Globus pallidus (tissue), 1 donor: ENCODE data around the gene RAB8B.

Experiments
- DNase-seq: peaks from one replicate; pipeline ENCODE4 v3.0.0-alpha.2; 2015; ENCODE audit warnings: low spot score

RAB8B gene

DNA sequence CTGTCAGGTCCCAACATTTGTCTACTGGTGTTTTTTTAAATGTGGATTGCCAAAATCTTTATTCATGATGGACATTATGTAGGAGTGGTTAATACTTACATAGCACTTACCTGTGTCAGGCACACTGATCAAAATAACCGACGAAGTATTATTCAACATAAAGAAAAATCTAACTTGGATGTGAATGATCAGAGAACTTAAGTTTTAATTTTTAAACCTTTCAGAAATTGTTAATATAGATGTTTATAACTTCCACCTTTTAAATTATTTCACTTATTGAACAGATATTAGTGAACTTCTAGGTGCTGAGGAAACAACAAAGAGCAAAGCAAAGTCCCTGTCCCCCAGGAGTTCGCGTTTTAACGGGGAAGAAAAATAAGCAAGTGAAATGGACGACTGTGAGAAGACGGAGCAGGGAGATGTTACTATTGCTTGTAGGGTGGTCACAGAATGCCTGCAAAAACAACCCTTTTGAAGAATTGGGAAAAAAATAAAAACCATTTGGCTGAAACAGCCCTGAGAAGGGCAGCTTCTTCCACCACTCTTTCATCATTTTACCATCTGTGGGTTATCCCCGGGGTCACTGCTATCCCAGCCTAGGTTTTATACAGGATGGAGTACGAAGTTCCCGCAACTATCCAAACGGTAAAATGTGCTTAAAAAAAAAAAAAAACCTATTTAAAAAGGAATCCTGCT, 87.1 kb downstream of the RAB8B start:
- no peak for DNase-seq

DNA sequence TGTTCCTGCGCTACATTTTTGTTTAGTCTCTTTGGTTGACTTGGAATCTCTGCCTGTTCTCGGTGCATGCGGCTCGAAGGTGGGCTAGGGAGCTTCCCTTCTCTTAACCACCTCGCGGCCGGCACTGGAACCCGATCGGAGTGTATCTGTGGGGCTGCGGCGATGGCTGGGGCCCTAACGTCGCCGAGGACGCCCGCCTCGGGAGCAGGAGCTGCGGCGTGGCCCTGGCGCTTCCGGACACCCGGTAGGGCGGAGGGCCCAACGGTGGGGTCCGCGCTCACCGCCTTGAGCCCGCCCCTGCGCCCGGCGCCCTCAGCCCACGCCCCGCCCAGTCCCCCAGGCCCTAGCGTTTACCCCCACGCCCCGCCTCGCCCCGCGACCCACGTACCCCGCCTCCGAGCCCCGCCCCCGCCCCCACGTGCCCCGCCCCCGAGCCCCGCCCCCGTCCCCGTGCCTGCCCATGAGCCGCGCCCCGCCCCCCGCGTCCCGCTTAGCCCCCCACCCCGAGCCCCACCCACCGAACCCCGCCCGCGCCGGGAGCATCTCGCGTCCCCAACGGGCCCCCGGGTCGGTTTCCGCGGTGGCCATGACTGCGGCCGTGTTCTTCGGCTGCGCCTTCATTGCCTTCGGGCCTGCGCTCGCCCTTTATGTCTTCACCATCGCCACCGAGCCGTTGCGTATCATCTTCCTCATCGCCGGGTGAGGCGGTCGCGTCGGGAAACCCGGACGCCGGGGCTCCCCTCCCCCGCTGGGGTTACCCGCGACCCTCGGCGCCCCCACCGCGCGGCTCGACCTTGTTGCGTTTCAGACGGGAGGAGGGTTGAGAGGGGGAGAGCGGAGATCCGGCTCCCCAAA, 87.9 kb downstream of the RAB8B start, which contains the start of gene APH1B:
APH1B (plus strand) TSS at position 568 of the 855 bp plus-strand sequence; CDS start at position 587, 19 bp downstream.
- DNase-seq, result peak; percentile 79

- peak; percentile 26 for DNase-seq
Observed at GRCh38 chr15:63277893-63278456, 88.6 kb downstream of the RAB8B start.

DNA sequence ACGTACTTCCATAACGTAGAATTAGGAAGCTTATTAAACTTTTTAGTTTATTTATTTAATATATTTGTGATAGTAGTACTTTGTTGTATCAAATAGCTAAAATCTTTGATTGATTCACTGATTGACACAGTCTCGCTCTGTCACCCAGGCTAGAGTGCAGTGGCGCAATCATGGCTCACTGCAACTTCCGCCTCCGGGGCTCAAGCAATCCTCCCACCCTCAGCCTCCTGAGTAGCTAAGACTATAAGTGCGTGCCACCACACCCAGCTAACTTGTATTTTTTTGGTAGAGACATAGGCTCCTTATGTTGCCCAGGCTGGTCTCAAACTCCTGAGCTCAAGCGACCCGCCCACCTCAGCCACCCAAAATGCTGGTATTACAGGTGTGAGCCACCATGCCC, 93.7 kb downstream of the RAB8B start:
- DNase-seq, result no peak

DNA sequence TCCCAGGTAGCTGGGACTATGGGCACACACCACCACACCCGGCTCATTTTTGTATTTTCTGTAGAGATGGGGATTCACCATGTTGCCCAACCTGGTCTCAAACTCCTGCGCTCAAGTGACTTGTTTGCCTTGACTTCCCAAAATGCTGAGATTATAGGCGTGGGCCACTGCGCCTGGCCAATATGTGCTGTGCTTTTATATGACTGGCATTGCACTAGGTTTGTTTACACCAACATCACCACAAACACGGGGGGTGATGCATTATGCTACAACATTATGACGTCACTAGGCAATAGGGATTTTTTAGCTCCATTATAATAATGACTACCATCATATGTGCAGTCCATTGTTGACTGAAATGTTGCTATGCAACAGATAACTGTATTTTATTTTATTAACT, 94.9 kb downstream of the RAB8B start:
- no peak for DNase-seq

DNA sequence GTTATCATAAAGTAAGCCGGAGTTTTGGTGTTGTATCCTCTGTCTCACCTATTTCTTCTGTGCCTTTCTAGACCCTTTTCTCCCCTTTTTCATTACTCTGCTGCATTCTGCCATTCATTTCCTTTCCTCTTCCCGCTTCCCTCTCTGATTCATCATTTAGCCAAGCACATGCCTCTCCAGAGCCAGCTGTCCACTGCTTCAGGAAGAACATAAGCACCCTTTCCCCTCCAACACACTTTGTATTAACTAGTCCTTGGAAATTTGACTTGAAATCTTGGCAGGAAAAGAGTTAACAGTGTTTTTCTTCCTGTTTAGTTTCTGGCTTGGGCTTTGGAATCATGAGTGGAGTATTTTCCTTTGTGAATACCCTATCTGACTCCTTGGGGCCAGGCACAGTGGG, 97.7 kb downstream of the RAB8B start:
- DNase-seq, result no peak

DNA sequence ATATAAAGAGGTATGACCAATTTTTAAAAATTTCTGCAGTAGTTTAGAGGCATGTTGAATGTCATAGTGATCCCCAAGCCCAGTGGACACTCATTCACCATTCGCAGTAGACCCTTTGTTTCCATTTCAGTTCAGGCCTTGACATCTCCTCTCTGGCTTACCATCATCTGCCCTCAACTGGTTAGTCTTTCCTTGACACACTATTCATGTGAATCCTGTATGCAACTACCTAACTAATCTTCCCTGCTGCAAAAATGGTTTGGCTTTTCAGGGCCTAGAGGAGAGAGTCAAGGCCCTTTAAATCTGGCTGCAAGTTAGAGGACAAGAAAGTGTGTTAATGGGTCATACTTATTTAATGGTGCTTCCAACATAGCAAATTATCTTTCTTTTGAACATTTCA, 98.9 kb downstream of the RAB8B start:
- DNase-seq, result no peak

- peak; percentile 51 for DNase-seq
Observed at GRCh38 chr15:63288778-63289378, 99.5 kb downstream of the RAB8B start.

DNA sequence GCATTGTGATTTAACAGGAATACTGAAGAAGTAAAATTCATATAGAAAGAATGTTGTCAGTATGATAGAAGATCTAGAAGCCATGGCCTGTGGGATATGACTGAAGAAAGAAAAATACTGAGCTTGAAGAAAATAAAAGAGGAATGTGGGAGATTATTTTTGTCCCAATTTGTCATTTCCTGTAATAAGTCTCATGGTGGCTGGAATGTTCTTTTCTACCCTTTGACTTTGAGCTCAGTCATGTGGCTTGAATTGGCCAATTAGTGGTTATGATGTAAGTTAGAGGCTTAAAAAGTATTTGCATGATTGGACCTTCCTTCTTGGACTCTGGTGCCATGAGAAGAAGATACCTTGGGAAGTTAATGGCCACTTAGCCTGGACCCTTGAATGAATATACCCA, 102.1 kb downstream of the RAB8B start:
- DNase-seq, result no peak

GRCh38 chr15:63292241-63292640, 102.8 kb downstream of the RAB8B start:
- DNase-seq, result no peak

DNA sequence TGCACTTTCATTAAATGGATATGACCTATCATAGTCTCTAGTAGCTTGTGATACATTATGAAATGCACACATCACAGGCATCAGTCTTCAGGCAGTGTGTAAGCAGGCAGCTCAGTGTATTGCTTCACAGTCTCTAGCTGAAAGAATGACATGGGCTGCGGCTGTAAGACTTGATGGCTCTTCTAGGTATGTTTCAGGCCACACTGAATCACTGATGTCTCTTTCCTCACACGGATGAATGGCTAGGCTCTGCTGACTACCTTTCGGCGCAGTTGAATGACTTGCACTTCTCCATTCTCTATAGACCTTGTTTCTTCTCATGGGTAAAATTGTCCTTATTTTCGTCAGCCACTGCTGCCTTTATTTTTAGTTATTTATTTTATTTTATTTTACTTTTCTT, 103.4 kb downstream of the RAB8B start:
- DNase-seq, result no peak

DNA sequence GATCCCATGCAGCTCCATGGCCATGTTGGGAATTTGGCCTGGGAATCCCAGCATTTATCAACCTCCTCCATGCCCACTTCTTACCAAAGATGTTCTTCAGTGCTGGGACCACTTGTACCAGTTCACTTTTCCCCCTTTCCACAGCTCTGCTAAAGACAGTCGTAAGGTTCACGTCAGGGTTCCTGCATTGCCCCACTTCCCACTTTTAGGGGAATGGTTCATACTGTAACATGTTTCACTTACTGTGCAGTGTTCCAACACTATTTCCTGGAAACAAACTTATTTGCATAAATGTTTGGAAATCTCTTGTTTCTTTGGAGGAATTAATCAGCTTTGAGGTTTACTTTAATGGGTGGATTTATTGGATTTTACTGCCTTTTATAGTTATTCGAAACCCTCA, 105.0 kb downstream of the RAB8B start:
- DNase-seq, result no peak

GRCh38 chr15:63295341-63295740, 105.9 kb downstream of the RAB8B start:
- no peak for DNase-seq

GRCh38 chr15:63296195-63296594, 106.8 kb downstream of the RAB8B start:
- no peak for DNase-seq

DNA sequence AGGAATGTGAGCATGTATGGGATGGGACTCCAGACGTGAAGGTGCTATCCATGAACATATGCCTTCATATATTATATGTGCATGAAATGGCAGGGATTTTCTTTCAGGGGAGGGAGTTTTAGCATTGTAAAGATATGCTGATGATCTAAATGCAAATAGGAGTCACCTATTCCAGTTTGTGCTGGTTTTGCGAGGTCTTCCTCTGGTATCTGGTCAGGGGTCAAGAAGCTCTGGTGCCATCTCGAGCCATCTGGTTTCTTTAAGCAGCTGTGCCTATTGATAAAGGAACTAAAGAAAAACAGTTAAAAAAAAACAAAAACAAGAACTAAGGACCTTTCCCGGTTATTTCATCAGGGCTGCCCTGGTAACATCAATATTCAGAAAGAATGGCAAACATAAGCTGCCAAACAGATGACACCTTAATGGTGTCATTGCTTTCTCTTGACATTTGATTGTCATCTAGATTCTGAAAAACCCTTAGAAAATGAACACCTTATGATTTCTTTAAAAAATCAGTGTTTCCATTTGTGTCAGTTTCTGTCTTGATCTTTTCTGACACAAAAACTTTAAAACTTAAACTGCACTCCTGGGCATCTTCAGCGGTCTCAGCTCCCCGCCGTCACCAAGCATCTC, 110.7 kb downstream of the RAB8B start:
- no peak for DNase-seq

DNA sequence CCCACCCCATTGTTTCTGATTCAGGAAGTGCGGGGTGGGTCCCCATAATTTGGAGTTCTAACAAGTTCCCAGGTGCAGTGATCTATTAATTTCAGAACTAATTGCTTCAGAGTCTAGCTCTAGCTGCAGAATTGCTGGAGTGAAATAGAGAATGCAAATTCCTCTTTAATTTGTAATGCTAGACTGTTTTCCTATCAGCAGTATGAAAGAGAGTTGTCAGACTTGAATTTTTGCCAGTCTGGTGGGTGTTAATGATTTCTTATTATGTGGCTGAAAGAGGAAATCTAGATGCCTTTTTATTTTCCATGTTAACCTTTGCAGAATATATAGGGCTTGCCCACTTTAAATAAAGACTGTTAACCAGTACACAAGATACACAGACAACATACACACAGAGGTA, 111.7 kb downstream of the RAB8B start:
- no peak for DNase-seq

GRCh38 chr15:63305260-63305659, 115.9 kb downstream of the RAB8B start:
- no peak for DNase-seq

DNA sequence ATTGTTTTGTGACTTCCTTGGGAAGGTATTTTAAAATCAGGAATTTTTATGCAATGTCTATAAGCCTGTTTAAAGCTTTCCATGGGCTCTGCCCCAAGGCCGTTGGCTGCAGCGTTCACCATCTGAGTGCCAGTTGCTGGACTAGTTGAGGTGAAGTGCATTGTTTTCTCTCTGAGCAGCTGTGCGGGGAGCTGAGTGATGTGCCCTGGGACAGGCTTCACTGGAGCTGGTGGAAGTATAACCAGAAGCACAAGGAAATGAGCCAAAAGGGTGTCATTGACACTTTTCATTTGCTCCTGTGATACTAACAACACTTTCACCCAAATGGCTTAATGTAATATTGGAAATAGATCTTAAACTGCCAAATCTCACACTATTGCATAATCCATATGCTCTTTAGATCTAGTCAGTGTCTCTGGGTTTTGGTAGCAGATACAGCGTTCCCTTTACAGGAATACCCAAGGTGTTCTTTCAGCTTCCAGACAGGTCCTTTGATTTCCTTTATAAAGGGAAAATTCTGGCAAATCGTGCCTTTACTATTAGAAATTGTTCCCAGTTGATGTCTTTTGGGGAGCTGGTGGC, 117.2 kb downstream of the RAB8B start:
- no peak for DNase-seq

GRCh38 chr15:63308491-63308890, 119.1 kb downstream of the RAB8B start:
- no peak for DNase-seq

DNA sequence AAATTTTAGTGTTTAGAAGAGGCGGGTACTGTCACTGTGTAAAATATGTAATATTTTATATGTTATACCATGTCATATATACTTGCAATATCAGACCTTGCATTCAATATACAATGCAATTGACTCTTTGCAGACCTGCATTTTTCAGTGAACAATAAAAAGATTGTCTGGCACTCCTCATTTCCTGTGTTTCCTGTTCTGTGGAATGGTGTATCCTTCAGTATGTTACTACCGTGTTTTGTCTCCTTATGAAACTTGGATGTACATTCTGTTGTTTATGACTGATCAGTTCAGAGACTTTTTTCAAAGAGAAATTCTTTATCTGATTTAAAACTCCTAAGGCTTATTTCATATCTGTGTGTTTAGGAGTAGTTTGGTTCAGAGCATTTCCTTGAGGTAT, 119.5 kb downstream of the RAB8B start:
- DNase-seq, result no peak

DNA sequence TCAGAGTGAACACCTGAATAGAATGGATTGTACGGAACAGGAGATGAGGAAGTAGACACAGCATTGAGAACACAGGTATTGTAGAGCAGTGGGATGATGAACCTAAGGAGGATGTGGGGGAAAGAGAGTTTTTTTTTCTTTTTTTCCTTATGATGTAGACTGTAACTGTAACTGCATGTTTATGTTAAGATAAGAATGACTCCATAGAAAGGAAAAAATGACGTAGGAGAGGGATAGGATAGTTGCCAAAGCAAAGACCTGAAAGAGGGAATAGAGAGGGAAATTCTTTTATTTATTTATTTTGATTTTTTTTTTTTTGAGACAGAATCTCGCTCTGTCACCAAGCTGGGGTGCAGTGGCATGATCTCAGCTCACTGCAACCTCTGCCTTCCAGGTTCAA, 121.2 kb downstream of the RAB8B start:
- DNase-seq, result no peak

DNA sequence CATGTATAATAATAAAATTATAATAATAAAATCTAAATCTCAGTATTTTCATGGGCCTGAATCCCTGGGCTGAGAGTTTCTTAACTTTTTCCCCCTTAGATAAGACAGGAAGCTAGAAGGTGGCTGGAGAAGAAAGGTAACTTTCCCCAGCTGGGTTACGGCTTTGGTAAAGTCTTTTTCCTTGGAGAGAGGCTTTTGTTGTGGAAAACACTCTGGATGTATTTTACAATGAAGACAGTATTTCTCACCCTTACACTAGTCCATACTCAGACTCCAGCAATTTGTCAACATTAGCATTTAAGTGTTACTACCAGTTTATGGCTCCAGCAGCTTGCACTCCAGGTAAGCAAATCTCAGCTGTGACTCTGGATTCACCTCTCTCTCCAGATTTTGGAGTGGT, 122.9 kb downstream of the RAB8B start:
- no peak for DNase-seq
